Tibial artery (tissue), 4 donors: ENCODE results near the gene NEUROD1.

Source experiments
- DNase-seq, 2 donors: peaks; one replicate each; pipeline ENCODE4 v3.0.0-alpha.2; 2019
- H3K27ac ChIP-seq, 2 donors: fragments of 200-600 bp; sonication (generic) in 1 of 2; 1 replicate in 1 of 2; 2 replicates in 1 of 2; pipeline ENCODE4 v1.5.1; 2018 to 2019; ENCODE audit warnings: mild to moderate bottlenecking in 1 of 2
- H3K27me3 ChIP-seq, 2 donors: fragments of 200-600 bp; sonication (generic) in 1 of 2; one replicate each; pipeline versions ENCODE4 v1.5.1 to v1.6.0; 2016 to 2019
- H3K36me3 ChIP-seq, 3 donors: fragments of 200-600 bp; sonication (generic) in 2 of 3; one replicate each; pipeline ENCODE4 v1.5.1; 2016 to 2019; ENCODE audit warnings: mild to moderate bottlenecking in 2 of 3
- H3K4me1 ChIP-seq, 4 donors: fragments of 200-600 bp; sonication (generic) in 2 of 4; 1 replicate in 3 of 4; 2 replicates in 1 of 4; pipeline ENCODE4 v1.5.1; 2016 to 2019
- H3K4me3 ChIP-seq, 2 donors: fragments of 200-600 bp; sonication (generic) in 1 of 2; 1 replicate in 1 of 2; 2 replicates in 1 of 2; pipeline ENCODE4 v1.5.1; 2018 to 2019; ENCODE audit warnings: mild to moderate bottlenecking in 2 of 2
- H3K9me3 ChIP-seq, 3 donors: fragments of 200-600 bp; sonication (generic) in 1 of 3; one replicate each; pipeline ENCODE4 v1.5.1; 2016 to 2019
- intact Hi-C: fragments of 100-400 bp; cut with DNase I; formaldehyde crosslinking; loops from one replicate; pipeline ENCODE4 v1.15.0; 2023; ENCODE audit warnings: low total_unique reads
- TF ChIP-seq, protein P1 (sequence below), 2 experiments: fragments of 200-600 bp in 1 of 2; fragments of 450-650 bp in 1 of 2; IDR thresholded peaks; one replicate each; pipeline ENCODE4 v1.5.1; 2017 to 2019; ENCODE audit warnings: antibody characterized with exemption in 2 of 2, mild to moderate bottlenecking in 1 of 2, moderate library complexity in 1 of 2

NEUROD1 gene

DNA sequence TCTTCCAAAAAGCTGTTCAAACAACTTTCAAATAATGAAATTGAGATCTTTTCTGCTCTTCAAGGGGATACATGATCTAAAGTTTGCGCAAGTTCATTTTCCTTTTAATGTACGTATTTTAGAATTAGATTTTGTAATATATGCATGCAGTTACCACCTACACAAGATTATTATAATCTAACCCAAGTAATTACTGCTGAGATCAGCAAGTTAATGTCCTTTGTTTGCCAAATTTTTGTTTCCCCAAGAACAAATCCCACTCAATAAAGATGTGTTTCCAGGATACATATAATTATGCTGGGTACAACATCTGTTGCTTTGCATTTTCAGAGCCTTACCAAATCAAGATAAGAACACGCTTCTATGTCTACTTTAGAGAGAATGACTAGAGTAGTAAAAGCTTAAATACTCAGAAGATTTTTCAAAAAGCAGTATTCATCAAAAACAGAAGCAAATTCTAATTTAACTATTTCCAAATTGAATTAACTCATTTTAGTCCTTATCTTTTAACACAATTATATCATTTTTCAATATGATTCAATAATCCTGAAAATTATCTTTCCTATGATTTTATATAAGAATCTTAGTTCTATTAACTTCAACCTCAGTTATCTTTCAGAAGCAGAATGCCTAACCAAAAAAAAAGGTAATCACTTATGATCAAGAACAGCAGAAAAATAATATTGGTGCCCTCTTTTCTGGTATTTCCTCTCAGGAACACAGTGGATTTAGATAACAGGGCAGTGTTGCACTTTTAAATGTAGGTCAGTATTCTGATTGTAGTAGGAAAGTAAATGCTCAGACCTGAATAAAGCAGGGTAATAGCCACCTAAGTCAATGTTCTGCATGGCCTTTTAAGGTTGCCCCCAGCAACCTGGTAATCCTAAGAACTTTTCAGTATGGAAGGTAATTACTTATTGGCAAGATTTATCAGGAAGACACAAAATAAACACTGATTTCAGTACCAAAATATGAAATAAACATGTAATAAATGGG is 51.4 kb downstream of the NEUROD1 start:
- Histone ChIP-seq H3K27me3 (no peaks in the 10 kb centered on the region), H3K9me3 (no peaks in the 10 kb centered on the region), H3K4me3 (no peak overlapping the region), H3K36me3 (no peaks in the 10 kb centered on the region), H3K4me1 (no peaks in the 10 kb centered on the region), H3K27ac (no peak overlapping the region)
- intact Hi-C loops = no loop called here
- DNase-seq = no peak
- TF ChIP-seq, protein P1, sequence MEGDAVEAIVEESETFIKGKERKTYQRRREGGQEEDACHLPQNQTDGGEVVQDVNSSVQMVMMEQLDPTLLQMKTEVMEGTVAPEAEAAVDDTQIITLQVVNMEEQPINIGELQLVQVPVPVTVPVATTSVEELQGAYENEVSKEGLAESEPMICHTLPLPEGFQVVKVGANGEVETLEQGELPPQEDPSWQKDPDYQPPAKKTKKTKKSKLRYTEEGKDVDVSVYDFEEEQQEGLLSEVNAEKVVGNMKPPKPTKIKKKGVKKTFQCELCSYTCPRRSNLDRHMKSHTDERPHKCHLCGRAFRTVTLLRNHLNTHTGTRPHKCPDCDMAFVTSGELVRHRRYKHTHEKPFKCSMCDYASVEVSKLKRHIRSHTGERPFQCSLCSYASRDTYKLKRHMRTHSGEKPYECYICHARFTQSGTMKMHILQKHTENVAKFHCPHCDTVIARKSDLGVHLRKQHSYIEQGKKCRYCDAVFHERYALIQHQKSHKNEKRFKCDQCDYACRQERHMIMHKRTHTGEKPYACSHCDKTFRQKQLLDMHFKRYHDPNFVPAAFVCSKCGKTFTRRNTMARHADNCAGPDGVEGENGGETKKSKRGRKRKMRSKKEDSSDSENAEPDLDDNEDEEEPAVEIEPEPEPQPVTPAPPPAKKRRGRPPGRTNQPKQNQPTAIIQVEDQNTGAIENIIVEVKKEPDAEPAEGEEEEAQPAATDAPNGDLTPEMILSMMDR (IDR thresholded peaks at IDR 0.05) = no peak

DNA sequence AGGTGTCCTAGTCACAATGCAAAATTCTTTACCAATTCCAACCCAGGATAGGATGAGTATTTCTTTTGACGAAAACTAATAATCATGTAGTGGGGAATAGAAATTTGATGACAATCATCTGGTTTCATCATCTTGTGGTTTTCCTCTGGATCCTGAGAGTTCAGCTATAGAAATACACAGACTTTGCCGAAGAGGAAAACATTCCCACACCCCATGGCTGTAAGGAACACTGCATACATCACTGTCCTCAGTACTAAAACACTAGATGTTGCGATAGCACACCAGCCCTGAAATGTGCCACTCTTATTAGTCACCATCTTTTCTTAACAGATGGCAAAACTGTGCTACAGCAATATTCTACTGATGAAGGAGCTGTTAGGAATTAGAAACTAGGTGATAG is 52.8 kb downstream of the NEUROD1 start:
- TF ChIP-seq, protein P1 (IDR thresholded peaks at IDR 0.05) = no peak
- H3K27ac ChIP-seq = no peak overlapping the region
- H3K27me3 ChIP-seq = no peaks in the 10 kb centered on the region
- H3K4me1 ChIP-seq = no peaks in the 10 kb centered on the region
- DNase-seq = no peak
- intact Hi-C loops = no loop called here
- H3K36me3 ChIP-seq = no peaks in the 10 kb centered on the region
- no peaks in the 10 kb centered on the region for H3K9me3 ChIP-seq
- no peak overlapping the region for H3K4me3 ChIP-seq

DNA sequence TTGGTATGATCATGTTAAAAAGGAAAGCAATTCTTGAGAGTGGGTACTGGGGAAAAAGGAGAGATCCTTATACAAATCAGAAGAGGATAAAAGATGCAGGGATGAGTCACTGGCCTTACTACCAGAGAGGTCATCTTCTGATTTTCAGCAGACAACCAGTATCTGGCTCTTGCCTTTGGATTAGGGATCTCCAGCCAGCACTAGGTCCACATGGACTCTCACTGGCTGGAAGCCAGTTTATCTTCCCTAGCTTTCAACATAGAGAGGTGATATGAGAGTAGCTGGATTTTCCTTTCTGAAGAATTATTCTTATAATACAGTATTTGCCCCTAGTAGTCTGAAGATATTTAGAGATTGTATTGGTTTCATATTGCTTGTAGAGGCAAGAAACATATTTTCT is 53.6 kb downstream of the NEUROD1 start:
- Histone ChIP-seq H3K9me3 (no peaks in the 10 kb centered on the region), H3K27ac (no peak overlapping the region), H3K4me3 (no peak overlapping the region), H3K4me1 (no peaks in the 10 kb centered on the region), H3K36me3 (no peaks in the 10 kb centered on the region), H3K27me3 (no peaks in the 10 kb centered on the region)
- TF ChIP-seq, protein P1 (IDR thresholded peaks at IDR 0.05) = no peak
- no peak for DNase-seq
- intact Hi-C loops = no loop called here
